HUES48 (cell line): ENCODE results near the gene CDC37.
"Not testable (repeated sequence)": the region's sequence is repeated elsewhere in the genome, so short reads cannot be mapped to it uniquely, and the experiment has no call there.

Source experiments
- H3K27ac ChIP-seq: one replicate; pipeline ENCODE4 v1.7.0; 2013; ENCODE audit warnings: low read depth, low read length, inconsistent platforms
- H3K27me3 ChIP-seq: 2 replicates; pipeline ENCODE4 v1.6.1; 2013; ENCODE audit warnings: mild to moderate bottlenecking, low read length; ENCODE audit not compliant: control insufficient read depth, insufficient read depth
- H3K36me3 ChIP-seq: 2 replicates; pipeline ENCODE4 v1.6.1; 2013; ENCODE audit warnings: low read length; ENCODE audit not compliant: control insufficient read depth, insufficient read depth
- H3K4me1 ChIP-seq: 2 replicates; pipeline ENCODE4 v1.6.1; 2013; ENCODE audit warnings: mild to moderate bottlenecking, low read length; ENCODE audit not compliant: control insufficient read depth, insufficient read depth
- H3K4me3 ChIP-seq: 2 replicates; pipeline ENCODE4 v1.5.1; 2013; ENCODE audit warnings: mild to moderate bottlenecking, low read depth, low read length
- H3K9ac ChIP-seq: 2 replicates; pipeline ENCODE4 v1.6.1; 2013; ENCODE audit warnings: mild to moderate bottlenecking, low read depth, low read length, moderate library complexity
- H3K9me3 ChIP-seq: 2 replicates; pipeline ENCODE4 v1.6.1; 2013; ENCODE audit warnings: low read length; ENCODE audit not compliant: control insufficient read depth, insufficient read depth

Gene CDC37

DNA sequence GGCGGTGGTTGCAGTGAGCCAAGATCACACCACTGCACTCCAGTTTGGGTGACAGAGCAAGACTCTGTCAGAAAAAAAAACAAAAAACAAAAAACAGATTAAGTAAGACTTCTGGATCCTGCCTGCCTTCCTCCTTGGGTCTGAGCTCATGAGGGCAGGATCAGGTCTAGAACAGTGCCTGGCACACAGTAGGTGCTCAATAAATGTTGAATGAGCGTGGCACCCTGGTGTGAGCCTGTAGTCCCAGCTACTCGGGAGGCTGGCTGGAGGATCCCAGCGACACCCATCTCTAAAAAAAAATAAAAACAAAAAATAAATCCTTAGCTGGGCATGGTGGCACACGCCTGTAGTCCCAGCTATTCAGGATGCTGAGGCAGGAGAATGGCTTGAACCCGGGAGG lies 2.8 kb upstream of the CDC37 start:
- Histone ChIP-seq H3K27me3 (peaks cover 29% of the 10 kb centered on the region), H3K36me3 (no peaks in the 10 kb centered on the region), H3K4me1 (no peaks in the 10 kb centered on the region), H3K9me3 (no peaks in the 10 kb centered on the region), H3K9ac (no peak overlapping the region), H3K27ac (no peak overlapping the region), H3K4me3 (no peak overlapping the region)

GRCh38 chr19:10404888-10405820 lies 1.8 kb upstream of the CDC37 start:
- Histone ChIP-seq H3K9me3 (no peaks in the 10 kb centered on the region), H3K4me3 (peak overlapping the region; percentile 99), H3K27ac (no peak overlapping the region), H3K27me3 (peaks cover 29% of the 10 kb centered on the region), H3K9ac (no peak overlapping the region), H3K4me1 (no peaks in the 10 kb centered on the region), H3K36me3 (peaks cover 6% of the 10 kb centered on the region)

- peak overlapping the region; percentile 74 for H3K27ac ChIP-seq
- peak overlapping the region; percentile 84 for H3K9ac ChIP-seq
- peaks cover 29% of the 10 kb centered on the region for H3K27me3 ChIP-seq
- H3K4me3 ChIP-seq: peak overlapping the region; percentile 99
- H3K36me3 ChIP-seq: peaks cover 17% of the 10 kb centered on the region
- H3K4me1 ChIP-seq: no peaks in the 10 kb centered on the region
- no peaks in the 10 kb centered on the region for H3K9me3 ChIP-seq
Observed at GRCh38 chr19:10402441-10403038, 802 bp downstream of the CDC37 start.

DNA sequence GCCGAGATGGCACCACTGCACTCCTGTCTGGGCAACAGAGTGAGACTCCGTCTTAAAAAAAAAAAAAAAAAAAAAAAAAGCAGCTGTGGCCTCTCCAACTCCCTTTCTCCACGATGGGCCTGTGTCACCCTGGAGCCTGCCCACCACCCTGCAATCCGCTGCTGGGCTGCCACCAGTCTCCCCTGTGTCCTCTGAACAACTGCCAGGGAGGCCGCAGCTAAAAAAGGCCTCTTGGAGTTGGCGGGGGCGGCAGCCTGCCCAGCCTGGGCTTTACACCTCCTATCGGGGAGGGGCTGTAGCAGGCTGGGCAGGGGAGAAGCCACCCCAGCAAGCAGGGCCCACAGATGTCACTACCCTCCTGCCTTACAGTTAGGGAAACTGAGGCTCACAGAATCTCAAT lies 3.5 kb downstream of the CDC37 start:
- Histone ChIP-seq H3K9ac (no peak overlapping the region), H3K27ac (no peak overlapping the region)

GRCh38 chr19:10399340-10399739 lies 4.0 kb downstream of the CDC37 start:
- H3K36me3 ChIP-seq: peaks cover 39% of the 10 kb centered on the region
- H3K27ac ChIP-seq, H3K4me1 ChIP-seq, H3K27me3 ChIP-seq, H3K9ac ChIP-seq, H3K9me3 ChIP-seq, H3K4me3 ChIP-seq: not testable (repeated sequence)

More for the DNA sequence above, 3.5 kb downstream of the CDC37 start:
- H3K27me3 ChIP-seq: peaks cover 6% of the 10 kb centered on the region; the same call in 1 of the 2 replicates
- no peaks in the 10 kb centered on the region for H3K9me3 ChIP-seq
- H3K4me1 ChIP-seq: no peaks in the 10 kb centered on the region
- H3K4me3 ChIP-seq: no peak overlapping the region
- H3K36me3 ChIP-seq: peaks cover 33% of the 10 kb centered on the region

DNA sequence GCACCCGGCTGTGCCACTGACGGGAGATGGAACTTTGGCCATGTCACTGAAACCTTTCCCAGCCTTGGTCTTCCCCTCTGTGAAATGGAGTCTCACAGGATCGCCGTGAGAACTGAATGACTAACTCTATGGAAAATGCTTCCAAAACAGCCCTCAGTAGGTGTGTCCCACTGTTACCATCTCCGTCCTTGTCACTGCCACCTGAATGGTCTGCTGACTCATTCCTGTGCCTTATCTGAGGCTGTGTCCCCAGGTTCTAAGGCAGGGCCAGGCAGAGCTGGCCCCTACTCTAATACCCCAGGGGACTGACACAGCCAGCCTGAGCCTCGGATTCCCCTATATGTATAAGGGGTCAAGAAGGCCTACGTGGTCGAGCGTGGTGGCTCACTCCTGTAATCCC lies 4.5 kb downstream of the CDC37 start:
- Histone ChIP-seq H3K9me3 (no peaks in the 10 kb centered on the region), H3K4me1 (no peaks in the 10 kb centered on the region), H3K27me3 (no peaks in the 10 kb centered on the region), H3K27ac (no peak overlapping the region), H3K4me3 (no peak overlapping the region), H3K9ac (no peak overlapping the region), H3K36me3 (peaks cover 43% of the 10 kb centered on the region)

DNA sequence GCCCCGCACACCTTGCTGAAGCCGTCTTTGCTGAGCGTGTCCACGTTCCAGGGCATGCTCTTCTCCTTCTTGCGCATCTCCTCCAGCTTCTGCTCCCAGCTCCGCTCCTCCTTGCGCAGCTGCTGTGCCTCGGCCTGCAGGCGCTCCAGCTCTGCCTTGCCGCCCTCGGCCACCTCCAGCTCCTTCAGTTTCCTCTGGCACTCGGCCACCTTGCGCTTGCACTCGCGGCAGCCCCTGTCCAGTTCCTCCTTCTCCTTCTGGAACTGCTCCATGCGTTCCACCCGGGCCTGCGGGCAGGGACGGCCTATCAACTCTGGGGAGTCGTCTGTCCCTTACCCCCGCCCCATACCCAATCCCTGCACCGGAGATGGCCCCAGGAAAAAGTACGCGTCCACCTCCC lies 7.4 kb downstream of the CDC37 start:
- no peaks in the 10 kb centered on the region for H3K27me3 ChIP-seq
- no peaks in the 10 kb centered on the region for H3K9me3 ChIP-seq
- no peak overlapping the region for H3K4me3 ChIP-seq
- H3K36me3 ChIP-seq: peaks cover 70% of the 10 kb centered on the region
- no peak overlapping the region for H3K27ac ChIP-seq
- H3K9ac ChIP-seq: no peak overlapping the region
- H3K4me1 ChIP-seq: no peaks in the 10 kb centered on the region

DNA sequence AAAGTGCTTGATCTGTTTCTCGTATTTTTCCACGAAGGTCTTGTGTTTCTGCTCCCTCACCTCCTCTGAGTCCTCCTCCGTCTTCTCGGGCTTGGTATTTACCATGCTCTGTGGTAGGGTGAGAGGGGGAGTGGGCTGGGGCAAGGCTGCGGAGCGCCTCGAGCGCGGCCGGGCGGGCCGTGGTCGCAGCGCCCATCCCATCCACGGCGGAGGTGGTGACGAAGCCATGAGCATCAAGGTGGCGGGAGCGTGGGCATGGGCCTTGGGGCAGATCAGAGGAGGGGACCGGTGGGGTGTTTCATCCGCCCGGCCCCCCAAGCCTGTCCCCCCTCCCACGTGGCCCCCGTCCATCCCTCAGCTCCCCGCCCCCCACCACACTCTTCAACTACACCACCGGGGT lies 7.9 kb downstream of the CDC37 start:
- H3K4me3 ChIP-seq: no peak overlapping the region
- H3K27me3 ChIP-seq: no peaks in the 10 kb centered on the region
- H3K4me1 ChIP-seq: no peaks in the 10 kb centered on the region
- H3K27ac ChIP-seq: no peak overlapping the region
- H3K9ac ChIP-seq: no peak overlapping the region
- no peaks in the 10 kb centered on the region for H3K9me3 ChIP-seq
- peaks cover 68% of the 10 kb centered on the region for H3K36me3 ChIP-seq

DNA sequence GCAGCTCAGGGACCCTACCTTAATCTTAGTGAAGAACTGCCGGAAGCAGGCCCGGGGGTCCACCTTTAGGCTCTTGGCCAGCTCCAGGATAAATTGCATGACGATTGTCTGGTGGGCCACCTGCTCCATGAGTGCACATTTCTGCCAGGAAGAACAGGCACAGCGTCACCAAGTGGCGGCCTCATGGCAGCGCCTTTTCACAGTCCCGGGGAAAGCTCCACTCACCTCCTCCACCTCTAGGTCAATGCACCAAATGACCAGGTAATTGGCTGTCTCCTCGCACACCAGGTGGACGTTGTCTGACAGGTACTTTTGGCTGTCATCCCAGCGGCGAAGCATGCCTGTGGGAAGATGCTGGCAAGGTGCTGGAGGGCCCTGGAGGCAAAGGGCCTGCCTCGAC lies 8.3 kb downstream of the CDC37 start:
- no peaks in the 10 kb centered on the region for H3K4me1 ChIP-seq
- H3K36me3 ChIP-seq: peaks cover 66% of the 10 kb centered on the region
- no peaks in the 10 kb centered on the region for H3K9me3 ChIP-seq
- no peak overlapping the region for H3K4me3 ChIP-seq
- no peaks in the 10 kb centered on the region for H3K27me3 ChIP-seq
- no peak overlapping the region for H3K9ac ChIP-seq
- no peak overlapping the region for H3K27ac ChIP-seq

DNA sequence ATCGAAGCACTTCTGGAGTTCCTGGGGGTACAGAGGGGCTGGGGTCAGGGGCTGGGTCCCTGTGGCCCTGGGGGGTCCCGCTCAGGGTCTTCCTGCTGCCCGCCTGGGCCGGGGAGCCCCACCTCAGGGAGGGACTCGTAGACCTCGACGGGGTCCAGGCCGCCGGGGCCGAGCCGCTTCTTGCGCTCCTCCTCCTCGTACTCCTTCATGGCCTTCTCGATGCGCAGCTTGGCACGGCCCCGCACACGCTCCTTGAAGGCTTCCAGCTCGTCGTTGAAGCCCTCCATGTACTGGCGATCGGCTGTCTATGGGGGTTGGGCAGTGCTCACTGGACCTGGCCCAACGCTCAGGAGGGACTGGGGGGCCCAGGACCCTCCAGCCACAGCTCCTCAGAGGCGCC lies 10.2 kb downstream of the CDC37 start:
- no peak overlapping the region for H3K27ac ChIP-seq
- peaks cover 59% of the 10 kb centered on the region for H3K36me3 ChIP-seq
- H3K4me3 ChIP-seq: no peak overlapping the region

GRCh38 chr19:10392120-10392519 lies 11.2 kb downstream of the CDC37 start:
- no peak overlapping the region for H3K9ac ChIP-seq
- no peak overlapping the region for H3K27ac ChIP-seq
- H3K9me3 ChIP-seq: no peaks in the 10 kb centered on the region
- H3K36me3 ChIP-seq: peaks cover 55% of the 10 kb centered on the region
- no peaks in the 10 kb centered on the region for H3K4me1 ChIP-seq
- no peaks in the 10 kb centered on the region for H3K27me3 ChIP-seq
- H3K4me3 ChIP-seq: no peak overlapping the region

More for the DNA sequence above, 10.2 kb downstream of the CDC37 start:
- Histone ChIP-seq H3K4me1 (no peaks in the 10 kb centered on the region), H3K27me3 (no peaks in the 10 kb centered on the region), H3K9ac (no peak overlapping the region), H3K9me3 (no peaks in the 10 kb centered on the region)
